PC-3 (cell line): ENCODE measurements around the gene FOXO1. TPM values are rescaled to one million over a fixed set of nuclear protein-coding genes. Genes with fewer than 3 reads are reported as not detected.

ENCODE experiments used
- ATAC-seq: fragments of 200-7000 bp; cut with Tn5 transposase; 2 replicates; pipeline ENCODE4 v1.9.1; 2020; ENCODE audit warnings: mild to moderate bottlenecking, moderate library complexity
- BruUV-seq: library from RNA; stranded (reverse); fragments of 400-500 nt; replicated peaks from 2 replicates; lab custom pipeline; 2021; lab: Mats Ljungman, UMichigan
- CTCF ChIA-PET: fragments of 300-600 bp; sonication (Branson Sonifier 250); formaldehyde crosslinking; loops from one replicate; lab custom pipeline; 2022; ENCODE audit warnings: antibody characterized with exemption; lab: Charles Lee
- POLR2A ChIA-PET: fragments of 300-600 bp; sonication (Branson Sonifier 250); formaldehyde crosslinking; loops from one replicate; lab custom pipeline; 2022; ENCODE audit warnings: antibody characterized with exemption; ENCODE audit not compliant: unreplicated experiment; lab: Charles Lee
- DNase-seq: peaks from one replicate; pipeline ENCODE4 v3.0.0-alpha.2; 2015
- H2AFZ ChIP-seq: fragments of 300-600 bp; sonication (generic); 2 replicates; pipeline ENCODE4 v1.6.0; 2016; ENCODE audit warnings: antibody characterized with exemption, low read length
- H3F3A ChIP-seq: fragments of 300-600 bp; sonication (generic); one replicate; pipeline ENCODE4 v1.6.0; 2017; ENCODE audit warnings: antibody characterized with exemption, low read length, control low read depth, mild to moderate bottlenecking; ENCODE audit not compliant: unreplicated experiment
- H3K27ac ChIP-seq: fragments of 300-600 bp; sonication (generic); 2 replicates; pipeline ENCODE4 v1.5.1; 2016; ENCODE audit warnings: mild to moderate bottlenecking, low read length
- H3K27me3 ChIP-seq: fragments of 300-600 bp; sonication (generic); 2 replicates; pipeline ENCODE4 v1.6.1; 2016; ENCODE audit warnings: low read length, mixed read lengths
- H3K36me3 ChIP-seq: fragments of 300-600 bp; sonication (generic); 2 replicates; pipeline ENCODE4 v1.6.1; 2016; ENCODE audit warnings: low read depth, mixed run types, low read length, mixed read lengths
- H3K4me1 ChIP-seq: fragments of 300-600 bp; sonication (generic); 2 replicates; pipeline ENCODE4 v1.5.1; 2016; ENCODE audit warnings: low read length; ENCODE audit not compliant: insufficient read depth
- H3K4me2 ChIP-seq: fragments of 300-600 bp; sonication (generic); 2 replicates; pipeline ENCODE4 v1.6.0; 2016; ENCODE audit warnings: low read length
- H3K4me3 ChIP-seq: fragments of 300-600 bp; sonication (generic); 2 replicates; pipeline ENCODE4 v1.5.1; 2016; ENCODE audit warnings: mild to moderate bottlenecking, low read length, mixed read lengths
- H3K79me2 ChIP-seq: fragments of 300-600 bp; sonication (generic); 2 replicates; pipeline ENCODE4 v1.6.1; 2017; ENCODE audit warnings: low read length, mixed read lengths
- H3K9ac ChIP-seq: fragments of 300-600 bp; sonication (generic); 2 replicates; pipeline ENCODE4 v1.6.0; 2016; ENCODE audit warnings: mild to moderate bottlenecking, low read length
- H3K9me2 ChIP-seq: fragments of 300-600 bp; sonication (generic); replicated peaks from 2 replicates; pipeline ENCODE4 v1.6.1; 2016; ENCODE audit warnings: mixed run types, low read length, mixed read lengths
- H3K9me3 ChIP-seq: fragments of 300-600 bp; sonication (generic); 2 replicates; pipeline ENCODE4 v1.6.1; 2016; ENCODE audit warnings: low read length, mixed read lengths
- H4K20me1 ChIP-seq: fragments of 300-600 bp; sonication (generic); 2 replicates; pipeline ENCODE4 v1.6.1; 2016; ENCODE audit warnings: low read length, mixed read lengths
- EZH2 ChIP-seq: fragments of 300-600 bp; sonication (generic); IDR thresholded peaks from one replicate; pipeline ENCODE4 v1.6.1; 2017; ENCODE audit warnings: antibody characterized with exemption, mild to moderate bottlenecking, low read length; ENCODE audit not compliant: unreplicated experiment
- EZH2phosphoT487 ChIP-seq: fragments of 300-600 bp; sonication (generic); IDR thresholded peaks from 2 replicates; pipeline ENCODE4 v1.6.1; 2018; ENCODE audit warnings: mild to moderate bottlenecking, antibody characterized with exemption, low read length, borderline replicate concordance
- intact Hi-C: fragments of 100-400 bp; cut with micrococcal nuclease; formaldehyde crosslinking; loops from 2 replicates; pipeline ENCODE4 v1.9.0; 2023
- total RNA-seq: library from RNA; depleted of rRNA; stranded (reverse); fragments of >200 nt; gene quantifications from 2 replicates; pipeline ENCODE4 v1.2.3, GENCODE V29; 2014
- TF ChIP-seq, protein P1 (sequence below): fragments of 300-600 bp; sonication (generic); conservative IDR thresholded peaks from 2 replicates; pipeline ENCODE4 v1.5.1; 2017; ENCODE audit warnings: antibody characterized with exemption, low read depth, mild to moderate bottlenecking, low read length

FOXO1 gene
- total RNA-seq, 1 experiment from 2014 or later, result 2.7 TPM

- DNase-seq, result peak; percentile 37
- Histone ChIP-seq H3K27ac (no peak overlapping the region), H3K9me2 (no peaks in the 10 kb centered on the region), H2AFZ (no peak overlapping the region), H3K79me2 (0 out of 2 replicates have a peak, but pooled peaks cover 12% of the 10 kb centered on the region), H4K20me1 (no peaks in the 10 kb centered on the region), H3K4me2 (no peak overlapping the region), H3K9me3 (no peaks in the 10 kb centered on the region), H3K27me3 (no peaks in the 10 kb centered on the region), H3K4me3 (no peak overlapping the region), H3F3A (no peaks in the 10 kb centered on the region), H3K36me3 (no peaks in the 10 kb centered on the region), H3K4me1 (0 out of 2 replicates have a peak, but pooled peaks cover 6% of the 10 kb centered on the region), H3K9ac (no peak overlapping the region)
- ChIA-PET POLR2A (no interaction called here), CTCF (no interaction called here)
- TF ChIP-seq EZH2phosphoT487, result no peak
- no peak for TF ChIP-seq EZH2
- TF ChIP-seq, protein P1, sequence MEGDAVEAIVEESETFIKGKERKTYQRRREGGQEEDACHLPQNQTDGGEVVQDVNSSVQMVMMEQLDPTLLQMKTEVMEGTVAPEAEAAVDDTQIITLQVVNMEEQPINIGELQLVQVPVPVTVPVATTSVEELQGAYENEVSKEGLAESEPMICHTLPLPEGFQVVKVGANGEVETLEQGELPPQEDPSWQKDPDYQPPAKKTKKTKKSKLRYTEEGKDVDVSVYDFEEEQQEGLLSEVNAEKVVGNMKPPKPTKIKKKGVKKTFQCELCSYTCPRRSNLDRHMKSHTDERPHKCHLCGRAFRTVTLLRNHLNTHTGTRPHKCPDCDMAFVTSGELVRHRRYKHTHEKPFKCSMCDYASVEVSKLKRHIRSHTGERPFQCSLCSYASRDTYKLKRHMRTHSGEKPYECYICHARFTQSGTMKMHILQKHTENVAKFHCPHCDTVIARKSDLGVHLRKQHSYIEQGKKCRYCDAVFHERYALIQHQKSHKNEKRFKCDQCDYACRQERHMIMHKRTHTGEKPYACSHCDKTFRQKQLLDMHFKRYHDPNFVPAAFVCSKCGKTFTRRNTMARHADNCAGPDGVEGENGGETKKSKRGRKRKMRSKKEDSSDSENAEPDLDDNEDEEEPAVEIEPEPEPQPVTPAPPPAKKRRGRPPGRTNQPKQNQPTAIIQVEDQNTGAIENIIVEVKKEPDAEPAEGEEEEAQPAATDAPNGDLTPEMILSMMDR, result no peak
- no TSS peak for BruUV-seq
- ATAC-seq, result no peak
- intact Hi-C loops, result no loop called here
Observed at GRCh38 chr13:40640845-40641458, 25.5 kb downstream of the FOXO1 start.

DNA sequence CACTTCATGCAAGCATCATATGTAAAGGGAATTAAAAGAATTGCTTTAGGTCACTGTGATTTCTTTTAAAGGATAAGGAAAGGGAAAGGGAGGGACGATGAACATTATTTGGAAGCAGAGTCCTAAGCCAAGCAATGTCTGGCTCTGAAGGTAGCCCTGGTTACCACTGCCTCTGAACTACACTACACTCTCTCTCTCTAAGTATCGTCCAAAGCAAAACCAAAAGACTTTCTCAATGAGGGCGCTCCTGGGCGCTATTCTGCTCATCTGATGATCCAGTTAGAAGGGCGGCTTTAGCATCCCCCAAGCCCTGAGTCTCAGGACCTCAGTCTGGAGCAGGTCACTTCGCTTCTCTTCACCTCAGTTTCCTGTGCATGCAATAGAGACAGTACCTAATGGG is 26.2 kb downstream of the FOXO1 start:
- TF ChIP-seq EZH2 (no peak), EZH2phosphoT487 (no peak)
- TF ChIP-seq, protein P1, result no peak
- Histone ChIP-seq H3K79me2 (0 out of 2 replicates have a peak, but pooled peaks cover 12% of the 10 kb centered on the region), H3K27ac (no peak overlapping the region)

GRCh38 chr13:40639221-40639681 is 27.2 kb downstream of the FOXO1 start:
- ChIA-PET POLR2A (no interaction called here), CTCF (no interaction called here)
- H3K27me3 ChIP-seq, result no peaks in the 10 kb centered on the region
- no peak overlapping the region for H3K27ac ChIP-seq
- H3K79me2 ChIP-seq, result 0 out of 2 replicates have a peak, but pooled peaks cover 11% of the 10 kb centered on the region
- intact Hi-C loops, result no loop called here
- H4K20me1 ChIP-seq, result no peaks in the 10 kb centered on the region
- no peaks in the 10 kb centered on the region for H3K9me2 ChIP-seq
- H3K9me3 ChIP-seq, result no peaks in the 10 kb centered on the region
- TF ChIP-seq EZH2phosphoT487 (no peak), EZH2 (no peak)
- TF ChIP-seq, protein P1, result no peak
- BruUV-seq, result no TSS peak
- H3K4me1 ChIP-seq, result 0 out of 2 replicates have a peak, but pooled peaks cover 3% of the 10 kb centered on the region
- ATAC-seq (no peak), DNase-seq (no peak)
- H3K4me2 ChIP-seq, result no peak overlapping the region
- H3K4me3 ChIP-seq, result no peak overlapping the region
- no peaks in the 10 kb centered on the region for H3F3A ChIP-seq
- H3K36me3 ChIP-seq, result no peaks in the 10 kb centered on the region
- no peak overlapping the region for H2AFZ ChIP-seq
- no peak overlapping the region for H3K9ac ChIP-seq

More for the DNA sequence above, 26.2 kb downstream of the FOXO1 start:
- no peak for ATAC-seq
- Histone ChIP-seq H3K9ac (no peak overlapping the region), H3K4me2 (no peak overlapping the region), H3K36me3 (no peaks in the 10 kb centered on the region), H3K4me3 (no peak overlapping the region), H3K4me1 (0 out of 2 replicates have a peak, but pooled peaks cover 3% of the 10 kb centered on the region), H3K27me3 (no peaks in the 10 kb centered on the region), H2AFZ (no peak overlapping the region), H3K9me3 (no peaks in the 10 kb centered on the region), H4K20me1 (no peaks in the 10 kb centered on the region), H3K9me2 (no peaks in the 10 kb centered on the region), H3F3A (no peaks in the 10 kb centered on the region)
- no TSS peak for BruUV-seq
- POLR2A ChIA-PET, result no interaction called here
- DNase-seq, result no peak
- intact Hi-C loops, result no loop called here
- CTCF ChIA-PET, result no interaction called here
